ENCODE measurements around the gene DEFB121.
"Not testable (repeated sequence)": the region's sequence is repeated elsewhere in the genome, so short reads cannot be mapped to it uniquely, and the experiment has no call there.

The DEFB121 gene

GRCh38 chr20:31414381-31414780, 8.4 kb upstream of the DEFB121 start:
- in situ Hi-C loops (cut with MboI; ENCODE audit: low sequenced_read_pairs): no loop called here
- H3K4me3 ChIP-seq: no peak overlapping the region
- peaks cover 9% of the 10 kb centered on the region; the same call in 1 of the 2 replicates for H3K27me3 ChIP-seq (ENCODE audit: low read depth)
- H3K4me1 ChIP-seq: no peaks in the 10 kb centered on the region
- no peak for DNase-seq (ENCODE audit: low spot score in 2 of 2)
- no peaks in the 10 kb centered on the region; the same call in 1 of the 2 replicates for H3K9me3 ChIP-seq
- no peaks in the 10 kb centered on the region for H3K36me3 ChIP-seq (replicated peaks)

GRCh38 chr20:31410011-31410410, 4.0 kb upstream of the DEFB121 start:
- Histone ChIP-seq H3K36me3 (replicated peaks) (no peaks in the 10 kb centered on the region), H3K4me1 (no peaks in the 10 kb centered on the region), H3K4me3 (no peak overlapping the region), H3K27me3 (ENCODE audit: low read depth) (peaks cover 9% of the 10 kb centered on the region; the same call in 1 of the 2 replicates), H3K9me3 (no peaks in the 10 kb centered on the region; the same call in 1 of the 2 replicates)
- in situ Hi-C loops (cut with MboI; ENCODE audit: low sequenced_read_pairs): no loop called here
- DNase-seq (ENCODE audit: low spot score in 2 of 2): no peak

DNA sequence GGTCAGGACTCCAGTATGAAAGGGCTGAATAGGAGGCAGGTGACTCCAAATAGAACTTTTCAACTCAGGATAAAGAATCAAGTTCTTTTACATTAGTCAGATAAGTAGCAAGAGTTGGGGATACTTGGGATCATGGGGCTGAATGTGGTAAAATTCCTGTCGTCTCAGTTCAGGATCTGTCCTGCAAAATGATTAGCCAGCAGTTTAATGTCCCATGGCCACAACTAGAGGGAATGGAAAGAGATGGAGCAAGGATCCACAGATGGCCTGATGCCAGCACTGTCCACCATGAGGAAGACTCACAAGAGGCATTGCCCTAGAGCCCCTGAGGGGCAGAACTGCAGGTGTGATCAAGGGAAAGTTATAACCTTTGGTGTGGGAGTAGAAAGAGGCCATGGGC, 2.1 kb downstream of the DEFB121 start:
- in situ Hi-C loops (cut with MboI; ENCODE audit: low sequenced_read_pairs): no loop called here
- H3K9me3 ChIP-seq: no peaks in the 10 kb centered on the region
- H3K4me3 ChIP-seq: no peak overlapping the region
- no peaks in the 10 kb centered on the region for H3K27me3 ChIP-seq (ENCODE audit: low read depth)
- no peaks in the 10 kb centered on the region for H3K4me1 ChIP-seq
- no peak for DNase-seq (ENCODE audit: low spot score in 2 of 2)
- no peaks in the 10 kb centered on the region for H3K36me3 ChIP-seq (replicated peaks)

DNA sequence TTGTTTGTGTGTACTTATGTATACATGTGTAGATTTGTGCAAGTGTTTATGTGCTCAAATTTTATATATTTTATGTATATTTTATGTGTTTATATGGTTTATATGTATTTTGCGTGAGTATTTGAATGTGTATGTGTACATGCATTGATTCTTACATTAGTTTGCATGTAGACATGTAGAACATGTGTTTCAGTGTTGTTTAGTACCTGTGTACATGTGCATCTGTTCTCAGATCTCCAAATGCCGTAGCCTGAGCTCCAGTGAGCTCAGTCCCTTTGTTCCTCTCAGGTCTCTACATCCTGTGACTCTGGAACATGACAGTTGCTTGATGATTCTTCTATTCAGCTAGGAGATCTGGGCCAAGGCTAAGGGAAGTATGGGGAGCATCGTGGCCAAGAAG, 11.1 kb downstream of the DEFB121 start:
- no peaks in the 10 kb centered on the region for H3K36me3 ChIP-seq (replicated peaks)
- no peaks in the 10 kb centered on the region for H3K27me3 ChIP-seq (ENCODE audit: low read depth)
- H3K4me3 ChIP-seq: no peak overlapping the region
- H3K4me1 ChIP-seq: no peaks in the 10 kb centered on the region
- in situ Hi-C loops (cut with MboI; ENCODE audit: low sequenced_read_pairs): no loop called here
- H3K9me3 ChIP-seq: no peaks in the 10 kb centered on the region
- no peak for DNase-seq (ENCODE audit: low spot score in 2 of 2)

- H3K9me3 ChIP-seq: no peaks in the 10 kb centered on the region
- no peaks in the 10 kb centered on the region for H3K36me3 ChIP-seq (replicated peaks)
- in situ Hi-C loops (cut with MboI; ENCODE audit: low sequenced_read_pairs): no loop called here
- H3K27me3 ChIP-seq (ENCODE audit: low read depth): no peaks in the 10 kb centered on the region
- no peak overlapping the region for H3K4me3 ChIP-seq
- no peaks in the 10 kb centered on the region for H3K4me1 ChIP-seq
- DNase-seq (ENCODE audit: low spot score in 2 of 2): no peak
Observed at GRCh38 chr20:31392836-31393235, 13.2 kb downstream of the DEFB121 start.

- in situ Hi-C loops (cut with MboI; ENCODE audit: low sequenced_read_pairs): no loop called here
- no peaks in the 10 kb centered on the region for H3K36me3 ChIP-seq (replicated peaks)
Observed at GRCh38 chr20:31390490-31390889, 15.5 kb downstream of the DEFB121 start, which contains the start of gene DEFB119. TSS of gene DEFB119 (minus strand) at chr20:31390590. CDS start at chr20:31390483, 107 bp downstream.

DNA sequence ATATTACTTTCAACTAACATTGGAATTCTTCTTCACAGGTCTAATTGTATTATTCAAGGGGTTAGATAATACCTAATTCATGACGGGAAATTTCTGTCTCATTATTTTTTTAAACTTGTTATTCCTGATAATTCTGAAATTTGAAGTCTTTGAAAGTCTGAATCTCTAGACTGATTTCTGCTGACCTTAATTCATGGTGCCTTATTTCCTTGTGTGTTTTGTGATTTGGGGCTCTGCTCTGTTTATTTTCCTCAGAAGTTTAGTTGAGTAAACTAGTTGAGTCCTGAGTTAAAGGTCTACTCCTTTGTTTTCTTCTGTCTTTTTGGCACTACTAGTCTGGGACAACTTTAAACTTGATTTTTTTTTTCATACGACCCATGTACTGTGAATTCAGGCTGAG, 31.7 kb downstream of the DEFB121 start:
- H3K9me3 ChIP-seq: no peaks in the 10 kb centered on the region
- no peak overlapping the region for H3K4me3 ChIP-seq
- H3K36me3 ChIP-seq (replicated peaks): no peaks in the 10 kb centered on the region
- no peak for DNase-seq (ENCODE audit: low spot score in 2 of 2)
- in situ Hi-C loops (cut with MboI; ENCODE audit: low sequenced_read_pairs): no loop called here
- H3K27me3 ChIP-seq (ENCODE audit: low read depth): peaks cover 3% of the 10 kb centered on the region; the same call in 1 of the 2 replicates
- H3K4me1 ChIP-seq: no peaks in the 10 kb centered on the region

More at GRCh38 chr20:31390490-31390889, 15.5 kb downstream of the DEFB121 start, which contains the start of gene DEFB119:
- Histone ChIP-seq H3K4me3 (no peak within 1 kb of the TSS), H3K9me3 (no peaks in the 10 kb centered on the region), H3K27me3 (ENCODE audit: low read depth) (no peaks in the 10 kb centered on the region), H3K4me1 (no peaks in the 10 kb centered on the region)
- no peak for DNase-seq (ENCODE audit: low spot score in 2 of 2)

- H3K27me3 ChIP-seq (ENCODE audit: low read depth): no peaks in the 10 kb centered on the region
- H3K9me3 ChIP-seq: no peaks in the 10 kb centered on the region
- no peak within 1 kb of the TSS for H3K4me3 ChIP-seq
- H3K36me3 ChIP-seq (replicated peaks): no peaks in the 10 kb centered on the region
- no peak for DNase-seq (ENCODE audit: low spot score in 2 of 2)
- in situ Hi-C loops (cut with MboI; ENCODE audit: low sequenced_read_pairs): no loop called here
- H3K4me1 ChIP-seq: no peaks in the 10 kb centered on the region
Observed at GRCh38 chr20:31368301-31368700, 37.7 kb downstream of the DEFB121 start, which contains the start of gene DEFB118. TSS of gene DEFB118 (plus strand) at chr20:31368601. CDS start at chr20:31368651, 50 bp downstream.

DNA sequence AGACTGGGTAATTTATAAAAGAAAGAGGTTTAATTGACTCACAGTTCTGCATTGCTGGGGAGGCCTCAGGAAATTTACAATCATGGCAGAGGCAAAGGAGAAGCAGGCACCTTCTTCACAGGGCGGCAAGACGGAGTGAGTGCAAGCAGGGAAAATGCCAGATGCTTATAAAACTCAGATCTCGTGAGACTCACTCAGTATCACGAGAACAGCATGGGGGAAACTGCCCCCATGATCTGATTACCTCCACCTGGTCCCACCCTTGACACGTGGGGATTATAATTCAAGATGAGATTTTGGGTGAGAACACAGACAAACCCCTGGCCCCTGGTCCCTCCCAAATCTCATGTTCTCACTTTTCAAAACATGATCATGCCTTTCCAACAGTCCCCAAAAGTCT, 41.7 kb downstream of the DEFB121 start:
- H3K27me3 ChIP-seq (ENCODE audit: low read depth); H3K9me3 ChIP-seq; H3K4me1 ChIP-seq; H3K4me3 ChIP-seq; DNase-seq (ENCODE audit: low spot score in 2 of 2); H3K36me3 ChIP-seq (replicated peaks); in situ Hi-C loops (cut with MboI; ENCODE audit: low sequenced_read_pairs): not testable (repeated sequence)

GRCh38 chr20:31363295-31363694, 42.7 kb downstream of the DEFB121 start:
- in situ Hi-C loops (cut with MboI; ENCODE audit: low sequenced_read_pairs): no loop called here
- Histone ChIP-seq H3K9me3 (no peaks in the 10 kb centered on the region), H3K27me3 (ENCODE audit: low read depth) (peaks cover 4% of the 10 kb centered on the region; the same call in 1 of the 2 replicates)

DNA sequence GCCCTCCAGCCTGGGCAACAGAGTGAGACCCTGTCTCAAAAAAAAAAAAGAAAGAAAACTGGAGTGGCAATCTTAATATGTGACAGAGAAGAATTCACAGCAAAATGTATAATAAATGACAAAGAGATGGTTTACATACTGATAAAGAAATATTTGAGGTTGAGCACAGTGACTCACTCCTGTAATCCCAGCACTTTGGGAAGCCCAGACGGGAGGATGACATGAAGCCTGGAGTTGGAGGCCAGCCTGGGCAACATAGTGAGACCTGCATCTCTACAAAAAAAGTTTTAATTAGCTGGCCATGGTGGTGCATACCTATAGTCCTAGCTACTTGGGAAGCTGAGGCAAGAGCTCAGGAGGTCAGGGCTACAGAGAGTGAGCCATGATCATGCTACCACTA, 50.0 kb downstream of the DEFB121 start:
- Histone ChIP-seq H3K36me3 (replicated peaks) (no peaks in the 10 kb centered on the region), H3K4me1 (no peaks in the 10 kb centered on the region), H3K4me3 (no peak overlapping the region), H3K27me3 (ENCODE audit: low read depth) (peaks cover 6% of the 10 kb centered on the region), H3K9me3 (no peaks in the 10 kb centered on the region)
- no peak for DNase-seq (ENCODE audit: low spot score in 2 of 2)
- in situ Hi-C loops (cut with MboI; ENCODE audit: low sequenced_read_pairs): no loop called here

More at GRCh38 chr20:31363295-31363694, 42.7 kb downstream of the DEFB121 start:
- Histone ChIP-seq H3K36me3 (replicated peaks) (no peaks in the 10 kb centered on the region), H3K4me3 (no peak overlapping the region), H3K4me1 (no peaks in the 10 kb centered on the region)
- no peak for DNase-seq (ENCODE audit: low spot score in 2 of 2)

Measured in HAP-1 (cell line).